Colonic mucosa (tissue), 4 donors: ENCODE measurements around the gene MFSD2B. TPM values are rescaled to one million over a fixed set of nuclear protein-coding genes. Genes with fewer than 3 reads are reported as not detected.
"Not testable (repeated sequence)": the region's sequence is repeated elsewhere in the genome, so short reads cannot be mapped to it uniquely, and the experiment has no call there.

Experiments used
- DNase-seq: peaks from one replicate; pipeline ENCODE4 v3.0.0-alpha.2; 2020
- H3K27ac ChIP-seq: fragments of 200-600 bp; one replicate; pipeline ENCODE4 v1.8.0; 2021
- H3K27me3 ChIP-seq: fragments of 200-600 bp; one replicate; pipeline ENCODE4 v1.8.0; 2021
- H3K36me3 ChIP-seq: fragments of 200-600 bp; one replicate; pipeline ENCODE4 v1.8.0; 2021
- H3K4me1 ChIP-seq: fragments of 200-600 bp; one replicate; pipeline ENCODE4 v1.8.0; 2021; ENCODE audit warnings: mild to moderate bottlenecking
- H3K4me3 ChIP-seq: fragments of 200-600 bp; one replicate; pipeline ENCODE4 v1.8.0; 2021
- H3K9ac ChIP-seq, 2 donors: one replicate each; pipeline ENCODE4 v1.7.0; 2013; ENCODE audit warnings: control low read depth in 2 of 2, low read depth in 2 of 2, low read length in 2 of 2
- H3K9me3 ChIP-seq: fragments of 200-600 bp; one replicate; pipeline ENCODE4 v1.8.0; 2021
- intact Hi-C: fragments of 100-400 bp; cut with DNase I; formaldehyde crosslinking; loops from one replicate; pipeline ENCODE4 v1.14.1; 2022
- total RNA-seq, 2 donors: library from RNA; stranded (reverse); fragmentation: NEBNext Ultra II Directional in 1 of 2; extraction: Animal tissue kit (Norgen Biotek cat#: 25700) in 1 of 2; gene quantifications; one replicate each; pipeline ENCODE4 v1.2.1, GENCODE V29; 2021
- TF ChIP-seq, protein P1 (sequence below): fragments of 200-600 bp; IDR thresholded peaks from one replicate; pipeline ENCODE4 v1.8.0; 2022; ENCODE audit warnings: antibody characterized with exemption, mild to moderate bottlenecking
- donor health status: healthy.
- donor health status: DM: no; HTN: no; CAD: no.
- donor health status: DM: no; HTN: no; CAD: no.

Gene MFSD2B
- total RNA-seq, 2 donors from 2014 or later: 0.20 TPM; not detected in 1

DNA sequence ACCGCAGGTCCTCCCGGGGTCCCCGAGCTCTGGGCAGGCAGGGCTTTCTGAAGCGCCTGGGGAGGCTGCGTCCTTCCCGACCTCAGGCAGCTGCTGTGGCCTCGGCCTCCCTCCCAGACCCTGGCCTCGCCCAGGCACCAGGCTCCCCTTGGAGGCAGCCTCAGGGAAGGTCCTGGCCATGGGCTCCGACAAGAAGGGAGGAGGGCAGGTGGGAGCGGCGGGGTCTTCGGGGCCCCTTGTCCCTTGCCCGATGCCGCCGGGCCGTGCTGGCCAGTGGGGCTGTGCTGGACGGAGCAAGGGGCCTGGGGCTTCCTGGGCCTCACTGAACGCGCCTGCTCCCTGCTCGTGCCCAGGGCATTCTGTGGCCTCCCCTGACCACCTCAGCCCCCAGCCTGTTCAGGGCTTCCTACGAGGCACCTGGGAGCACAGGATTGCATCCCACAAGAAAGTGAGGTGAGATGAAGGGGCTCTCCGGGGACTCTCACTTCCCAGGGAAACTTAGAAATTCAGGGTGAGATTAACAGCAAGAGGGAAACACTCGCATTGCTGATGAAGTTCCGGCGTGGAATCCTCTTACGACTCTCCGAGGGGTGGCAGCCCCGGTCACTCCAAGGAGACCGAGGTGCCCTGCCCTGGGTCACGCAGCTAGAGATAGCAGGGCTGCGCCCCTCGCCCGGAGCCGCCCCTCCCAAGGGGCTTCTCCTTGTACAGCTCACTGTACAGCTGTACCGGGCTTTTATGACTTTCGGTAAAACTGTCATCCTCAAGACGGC, 778 bp downstream of the MFSD2B start:
- no peak overlapping the region for H3K9ac ChIP-seq
- intact Hi-C loops: no loop called here
- H3K4me3 ChIP-seq: peak overlapping the region; percentile 43
- H3K27ac ChIP-seq: no peak overlapping the region
- no peak for DNase-seq
- H3K9me3 ChIP-seq: no peaks in the 10 kb centered on the region
- peaks cover 25% of the 10 kb centered on the region for H3K27me3 ChIP-seq
- no peaks in the 10 kb centered on the region for H3K36me3 ChIP-seq
- no peaks in the 10 kb centered on the region for H3K4me1 ChIP-seq
- TF ChIP-seq, protein P1, sequence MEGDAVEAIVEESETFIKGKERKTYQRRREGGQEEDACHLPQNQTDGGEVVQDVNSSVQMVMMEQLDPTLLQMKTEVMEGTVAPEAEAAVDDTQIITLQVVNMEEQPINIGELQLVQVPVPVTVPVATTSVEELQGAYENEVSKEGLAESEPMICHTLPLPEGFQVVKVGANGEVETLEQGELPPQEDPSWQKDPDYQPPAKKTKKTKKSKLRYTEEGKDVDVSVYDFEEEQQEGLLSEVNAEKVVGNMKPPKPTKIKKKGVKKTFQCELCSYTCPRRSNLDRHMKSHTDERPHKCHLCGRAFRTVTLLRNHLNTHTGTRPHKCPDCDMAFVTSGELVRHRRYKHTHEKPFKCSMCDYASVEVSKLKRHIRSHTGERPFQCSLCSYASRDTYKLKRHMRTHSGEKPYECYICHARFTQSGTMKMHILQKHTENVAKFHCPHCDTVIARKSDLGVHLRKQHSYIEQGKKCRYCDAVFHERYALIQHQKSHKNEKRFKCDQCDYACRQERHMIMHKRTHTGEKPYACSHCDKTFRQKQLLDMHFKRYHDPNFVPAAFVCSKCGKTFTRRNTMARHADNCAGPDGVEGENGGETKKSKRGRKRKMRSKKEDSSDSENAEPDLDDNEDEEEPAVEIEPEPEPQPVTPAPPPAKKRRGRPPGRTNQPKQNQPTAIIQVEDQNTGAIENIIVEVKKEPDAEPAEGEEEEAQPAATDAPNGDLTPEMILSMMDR: no peak

DNA sequence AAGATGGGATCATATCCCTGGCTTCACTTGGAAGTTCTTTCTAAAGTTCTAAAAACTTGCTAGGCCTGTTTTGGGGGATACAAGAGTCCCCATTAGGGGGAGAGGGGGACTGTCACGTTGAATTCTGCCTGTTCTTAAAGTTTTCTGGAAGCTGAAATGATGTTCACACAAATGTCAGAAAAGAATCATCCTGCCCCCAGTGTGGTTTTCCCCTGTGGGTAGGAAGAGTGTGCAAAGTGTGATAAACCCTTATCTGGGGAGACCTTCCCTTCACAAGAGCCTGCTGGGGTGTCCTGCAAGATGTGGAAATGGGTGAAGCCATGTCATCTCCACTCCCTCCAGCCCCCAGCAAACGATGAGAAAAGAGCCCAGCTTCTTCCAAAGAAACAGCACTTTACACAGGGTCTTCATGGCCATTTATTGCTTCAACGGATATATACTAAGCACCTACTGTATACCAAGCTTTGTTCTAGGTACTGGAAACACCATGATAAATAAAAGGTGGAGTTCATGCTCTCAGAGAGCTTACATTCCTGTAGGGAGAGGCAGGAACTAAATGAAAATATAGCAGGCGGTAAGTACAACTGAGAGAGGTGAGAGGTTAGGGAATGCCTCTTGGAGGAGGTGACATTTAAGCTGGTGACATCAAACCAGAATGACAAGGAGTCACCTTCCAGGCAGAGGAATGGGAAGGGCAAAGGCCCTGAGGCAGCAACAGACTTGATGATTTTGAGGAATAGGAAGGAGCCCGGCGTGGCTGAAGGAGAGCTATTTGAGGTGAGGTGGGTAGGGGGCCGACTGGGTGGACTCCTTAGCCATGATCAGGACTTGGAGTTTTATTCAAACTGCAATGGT, 1.6 kb downstream of the MFSD2B start:
- H3K4me1 ChIP-seq: no peaks in the 10 kb centered on the region
- H3K27me3 ChIP-seq: peaks cover 25% of the 10 kb centered on the region
- no peaks in the 10 kb centered on the region for H3K9me3 ChIP-seq
- no peak overlapping the region for H3K27ac ChIP-seq
- no peak overlapping the region for H3K4me3 ChIP-seq
- TF ChIP-seq, protein P1: no peak
- no peaks in the 10 kb centered on the region for H3K36me3 ChIP-seq
- no peak for DNase-seq
- intact Hi-C loops: no loop called here
- no peak overlapping the region for H3K9ac ChIP-seq

DNA sequence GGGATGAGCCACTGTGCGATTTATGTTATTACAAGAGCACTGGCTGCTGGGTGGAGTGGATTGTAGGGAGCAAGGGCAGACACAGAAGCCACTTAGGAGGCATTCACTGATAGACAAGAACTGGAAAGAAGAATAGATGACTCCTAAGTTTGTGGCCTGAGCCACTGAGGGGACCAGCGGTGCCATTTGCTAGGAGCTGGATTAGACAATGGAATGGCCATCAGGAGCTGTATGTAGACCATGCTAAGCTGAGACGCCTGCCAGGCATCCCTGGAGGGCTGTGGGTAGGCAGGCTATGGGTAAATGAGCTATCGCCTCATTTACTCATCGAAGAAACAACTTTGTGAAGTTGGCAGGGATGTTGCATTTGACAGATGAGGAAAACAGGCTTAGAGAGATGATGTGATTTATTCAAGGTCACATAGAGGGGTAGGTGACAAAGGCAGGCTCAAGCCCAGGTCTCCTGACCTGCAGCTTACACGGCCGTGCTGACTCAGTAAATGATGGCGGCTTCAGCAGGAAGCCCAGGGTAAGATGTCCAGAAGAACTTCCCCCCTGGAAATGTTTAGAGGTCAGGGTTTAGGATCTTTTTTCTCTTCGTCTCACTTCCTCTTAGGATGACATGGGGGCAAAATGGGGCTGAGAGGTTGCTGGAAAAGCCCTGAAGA, 2.8 kb downstream of the MFSD2B start:
- intact Hi-C loops: no loop called here
- Histone ChIP-seq H3K36me3 (no peaks in the 10 kb centered on the region), H3K27me3 (peaks cover 25% of the 10 kb centered on the region), H3K4me3 (no peak overlapping the region), H3K4me1 (no peaks in the 10 kb centered on the region), H3K27ac (no peak overlapping the region), H3K9me3 (no peaks in the 10 kb centered on the region), H3K9ac (no peak overlapping the region)
- TF ChIP-seq, protein P1: no peak
- no peak for DNase-seq

DNA sequence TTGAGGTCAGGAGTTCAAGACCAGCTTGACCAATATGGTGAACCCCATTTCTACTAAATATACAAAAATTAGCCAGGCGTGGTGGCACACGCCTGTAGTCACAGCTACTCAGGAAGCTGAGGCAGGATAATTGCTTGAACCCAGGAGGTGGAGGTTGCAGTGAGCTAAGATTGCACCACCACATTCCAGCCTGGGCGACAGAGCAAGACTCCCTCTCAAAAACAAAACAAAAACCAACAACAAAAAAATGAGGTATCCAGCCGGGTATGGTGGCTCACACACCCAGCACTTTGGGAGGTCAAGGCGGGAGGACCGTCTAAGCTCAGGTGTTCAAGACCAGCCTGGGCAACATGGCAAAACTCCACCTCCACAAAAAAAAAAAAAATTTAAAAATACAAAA, 5.0 kb downstream of the MFSD2B start:
- H3K9me3 ChIP-seq, H3K4me3 ChIP-seq, intact Hi-C loops, H3K27ac ChIP-seq, H3K36me3 ChIP-seq, H3K9ac ChIP-seq, DNase-seq, H3K4me1 ChIP-seq: not testable (repeated sequence)
- peaks cover 16% of the 10 kb centered on the region for H3K27me3 ChIP-seq

DNA sequence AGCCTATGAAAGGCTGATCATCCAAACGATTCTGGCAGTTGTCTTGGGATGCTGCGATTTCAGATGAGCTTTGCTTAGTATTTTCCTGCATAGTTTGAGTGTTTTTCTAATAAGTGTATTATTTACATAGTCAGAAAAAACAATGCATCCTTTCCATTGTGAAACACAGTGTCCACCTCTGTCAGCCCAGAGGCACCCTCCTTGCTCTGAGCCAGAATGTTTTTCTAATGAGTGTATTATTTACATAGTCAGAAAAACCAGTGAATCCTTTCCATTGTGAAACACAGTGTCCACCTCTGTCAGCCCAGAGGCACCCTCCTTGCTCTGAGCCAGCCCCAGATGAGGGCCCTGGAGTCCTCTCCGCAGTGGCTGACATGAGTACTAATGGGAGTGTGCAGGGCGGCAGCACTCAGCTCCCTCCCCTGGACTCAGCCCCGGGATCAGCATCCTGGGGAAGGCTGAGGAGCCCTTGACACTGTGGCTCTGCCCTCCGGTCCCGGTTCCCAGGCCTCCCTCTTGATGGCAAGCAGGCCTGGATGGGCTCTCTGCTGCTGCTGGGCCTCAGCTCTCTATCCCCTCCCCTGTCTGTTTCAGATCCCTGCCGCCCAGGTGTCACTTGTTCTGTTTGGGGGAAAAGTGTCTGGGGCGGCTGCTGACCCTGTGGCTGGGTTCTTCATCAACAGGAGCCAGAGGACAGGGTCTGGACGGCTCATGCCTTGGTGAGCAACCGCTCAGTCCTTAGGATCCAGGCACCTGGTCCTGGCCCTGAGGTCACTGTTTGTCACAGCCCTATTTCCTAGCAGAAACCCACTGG, 5.9 kb downstream of the MFSD2B start:
- intact Hi-C loops: no loop called here

More for the DNA sequence above, 5.9 kb downstream of the MFSD2B start:
- Histone ChIP-seq H3K4me1 (no peaks in the 10 kb centered on the region), H3K9me3 (no peaks in the 10 kb centered on the region), H3K27ac (no peak overlapping the region), H3K36me3 (no peaks in the 10 kb centered on the region), H3K9ac (no peak overlapping the region), H3K27me3 (peaks cover 8% of the 10 kb centered on the region), H3K4me3 (no peak overlapping the region)
- no peak for DNase-seq
- TF ChIP-seq, protein P1: no peak
